Measurements from ENCODE around the gene CADM4. TPM values are rescaled to one million over a fixed set of nuclear protein-coding genes. Genes with fewer than 3 reads are reported as not detected.
"Not testable (repeated sequence)": the region's sequence is repeated elsewhere in the genome, so short reads cannot be mapped to it uniquely, and the experiment has no call there.

CADM4 gene
- total RNA-seq, 1 experiment from 2014 or later, result 13.2 TPM

- DNase-seq (ENCODE audit: low read depth, low spot score), result no peak
- in situ Hi-C loops (cut with HindIII; ENCODE audit: low pct_unique_long_range_greater_than_20kb, low sequenced_read_pairs), result no loop called here
Measured at GRCh38 chr19:43620061-43621001, 19.3 kb downstream of the CADM4 start.

- in situ Hi-C loops (cut with HindIII; ENCODE audit: low pct_unique_long_range_greater_than_20kb, low sequenced_read_pairs), result no loop called here
- peak; percentile 82 for DNase-seq (ENCODE audit: low read depth, low spot score)
Measured at GRCh38 chr19:43619262-43620060, 20.2 kb downstream of the CADM4 start, which contains the start of gene ZNF428. Gene ZNF428, minus strand, starts transcription at chr19:43619629. Its CDS starts 5,325 bp downstream, at chr19:43614304.

GRCh38 chr19:43618921-43619261 lies 20.8 kb downstream of the CADM4 start:
- DNase-seq (ENCODE audit: low read depth, low spot score), result peak; percentile 45
- in situ Hi-C loops (cut with HindIII; ENCODE audit: low pct_unique_long_range_greater_than_20kb, low sequenced_read_pairs), result no loop called here

GRCh38 chr19:43616954-43617353 lies 22.7 kb downstream of the CADM4 start:
- no peak for DNase-seq (ENCODE audit: low read depth, low spot score)
- in situ Hi-C loops (cut with HindIII; ENCODE audit: low pct_unique_long_range_greater_than_20kb, low sequenced_read_pairs), result no loop called here

- in situ Hi-C loops (cut with HindIII; ENCODE audit: low pct_unique_long_range_greater_than_20kb, low sequenced_read_pairs), result no loop called here
- no peak for DNase-seq (ENCODE audit: low read depth, low spot score)
Measured at GRCh38 chr19:43616306-43616705, 23.3 kb downstream of the CADM4 start.

GRCh38 chr19:43612374-43612773 lies 27.3 kb downstream of the CADM4 start:
- in situ Hi-C loops (cut with HindIII; ENCODE audit: low pct_unique_long_range_greater_than_20kb, low sequenced_read_pairs), result no loop called here
- DNase-seq (ENCODE audit: low read depth, low spot score), result no peak

- in situ Hi-C loops (cut with HindIII; ENCODE audit: low pct_unique_long_range_greater_than_20kb, low sequenced_read_pairs), result no loop called here
- DNase-seq (ENCODE audit: low read depth, low spot score), result no peak
Measured at GRCh38 chr19:43611788-43612187, 27.9 kb downstream of the CADM4 start, which contains the start of gene SRRM5. Gene SRRM5, plus strand, starts transcription at chr19:43612088. Its CDS starts 34 bp downstream, at chr19:43612122.

- in situ Hi-C loops (cut with HindIII; ENCODE audit: low pct_unique_long_range_greater_than_20kb, low sequenced_read_pairs), result no loop called here
- no peak for DNase-seq (ENCODE audit: low read depth, low spot score)
Measured at GRCh38 chr19:43610493-43610892, 29.2 kb downstream of the CADM4 start.

- in situ Hi-C loops (cut with HindIII; ENCODE audit: low pct_unique_long_range_greater_than_20kb, low sequenced_read_pairs), result no loop called here
- no peak for DNase-seq (ENCODE audit: low read depth, low spot score)
Measured at GRCh38 chr19:43609872-43610271, 29.8 kb downstream of the CADM4 start.

- in situ Hi-C loops (cut with HindIII; ENCODE audit: low pct_unique_long_range_greater_than_20kb, low sequenced_read_pairs), result no loop called here
Measured at GRCh38 chr19:43607238-43608205, 32.1 kb downstream of the CADM4 start.

GRCh38 chr19:43606569-43607229 lies 33.0 kb downstream of the CADM4 start:
- peak; percentile 51 for DNase-seq (ENCODE audit: low read depth, low spot score)
- in situ Hi-C loops (cut with HindIII; ENCODE audit: low pct_unique_long_range_greater_than_20kb, low sequenced_read_pairs), result no loop called here

More at GRCh38 chr19:43607238-43608205, 32.1 kb downstream of the CADM4 start:
- DNase-seq (ENCODE audit: low read depth, low spot score), result no peak

- in situ Hi-C loops (cut with HindIII; ENCODE audit: low pct_unique_long_range_greater_than_20kb, low sequenced_read_pairs), result no loop called here
- no peak for DNase-seq (ENCODE audit: low read depth, low spot score)
Measured at GRCh38 chr19:43605875-43606568, 33.6 kb downstream of the CADM4 start.

GRCh38 chr19:43600326-43600725 lies 39.3 kb downstream of the CADM4 start:
- DNase-seq (ENCODE audit: low read depth, low spot score); in situ Hi-C loops (cut with HindIII; ENCODE audit: low pct_unique_long_range_greater_than_20kb, low sequenced_read_pairs): not testable (repeated sequence)

- in situ Hi-C loops (cut with HindIII; ENCODE audit: low pct_unique_long_range_greater_than_20kb, low sequenced_read_pairs), result no loop called here
- no peak for DNase-seq (ENCODE audit: low read depth, low spot score)
Measured at GRCh38 chr19:43599635-43600295, 39.9 kb downstream of the CADM4 start.

- in situ Hi-C loops (cut with HindIII; ENCODE audit: low pct_unique_long_range_greater_than_20kb, low sequenced_read_pairs), result no loop called here
- no peak for DNase-seq (ENCODE audit: low read depth, low spot score)
Measured at GRCh38 chr19:43598445-43599240, 41.0 kb downstream of the CADM4 start.

Measured in SK-MEL-5 (cell line).